HG03135 (cell line): ENCODE data around the gene UBAC2.

Source experiments
- ATAC-seq: cut with Tn5 transposase; IDR thresholded peaks from one replicate; pipeline ENCODE4 v1.9.1; 2021; ENCODE audit warnings: mild to moderate bottlenecking, moderate library complexity; ENCODE audit not compliant: unreplicated experiment

UBAC2 gene

DNA sequence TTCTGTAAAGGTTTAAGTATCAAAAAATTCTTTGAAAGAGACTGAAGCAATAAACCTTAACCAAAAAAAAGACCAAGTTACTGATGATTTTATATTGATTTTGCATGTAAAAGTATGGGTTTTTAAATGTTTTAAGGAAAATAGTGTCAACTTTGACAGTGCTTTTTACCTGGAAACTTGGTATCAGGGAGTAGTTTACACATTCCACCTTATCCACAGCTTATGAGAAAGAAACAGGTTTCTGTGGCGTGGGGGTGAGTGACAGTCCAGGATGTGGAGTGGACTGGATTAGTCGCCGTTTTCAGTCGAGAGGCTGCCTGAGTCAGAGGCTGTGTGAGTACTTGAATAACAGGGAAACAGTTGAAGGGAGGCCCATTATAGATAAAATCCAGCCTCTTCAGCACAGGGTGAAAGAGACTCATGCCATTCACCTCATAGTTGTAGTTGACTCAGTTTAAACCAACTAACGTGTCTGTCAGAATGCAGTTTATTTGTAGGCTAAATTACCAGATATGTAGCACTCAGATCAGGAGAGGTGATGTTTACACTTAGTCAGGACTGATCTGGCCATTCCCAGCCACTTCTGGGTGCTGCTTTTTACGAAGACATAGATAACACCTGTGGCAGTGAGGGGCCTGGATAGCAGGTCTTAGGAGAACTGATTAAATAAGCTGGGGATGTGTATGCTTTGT, 107.1 kb downstream of the UBAC2 start:
- ATAC-seq, result no peak

DNA sequence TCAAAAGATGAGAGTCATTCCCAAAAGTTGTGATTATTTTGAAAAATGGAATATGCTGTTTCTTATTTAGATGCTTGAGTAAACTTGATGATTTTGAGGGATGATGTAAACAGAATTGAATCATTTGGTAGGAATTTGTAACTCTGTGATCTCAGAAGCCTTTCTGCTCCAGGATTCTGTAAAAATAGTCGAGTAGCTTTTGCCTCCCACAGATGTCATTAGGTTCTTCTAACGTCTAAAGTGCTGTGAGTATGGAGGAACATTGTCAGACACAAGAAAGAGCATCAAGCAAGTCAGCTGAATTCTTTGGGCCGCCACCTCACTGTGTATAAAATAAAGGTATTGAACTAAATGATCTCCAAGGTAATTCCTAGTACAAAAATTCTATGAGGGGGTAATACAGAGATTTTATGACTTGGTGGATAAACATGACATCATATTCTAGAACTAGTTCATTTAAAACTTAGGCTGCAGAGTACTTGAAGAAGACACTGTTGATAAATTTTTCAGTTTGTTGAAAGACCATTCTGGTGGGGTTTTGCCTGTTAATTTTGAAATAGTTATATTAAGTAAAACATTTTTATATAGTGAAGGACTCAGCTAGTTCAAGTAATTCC, 107.9 kb downstream of the UBAC2 start:
- ATAC-seq, result no peak

DNA sequence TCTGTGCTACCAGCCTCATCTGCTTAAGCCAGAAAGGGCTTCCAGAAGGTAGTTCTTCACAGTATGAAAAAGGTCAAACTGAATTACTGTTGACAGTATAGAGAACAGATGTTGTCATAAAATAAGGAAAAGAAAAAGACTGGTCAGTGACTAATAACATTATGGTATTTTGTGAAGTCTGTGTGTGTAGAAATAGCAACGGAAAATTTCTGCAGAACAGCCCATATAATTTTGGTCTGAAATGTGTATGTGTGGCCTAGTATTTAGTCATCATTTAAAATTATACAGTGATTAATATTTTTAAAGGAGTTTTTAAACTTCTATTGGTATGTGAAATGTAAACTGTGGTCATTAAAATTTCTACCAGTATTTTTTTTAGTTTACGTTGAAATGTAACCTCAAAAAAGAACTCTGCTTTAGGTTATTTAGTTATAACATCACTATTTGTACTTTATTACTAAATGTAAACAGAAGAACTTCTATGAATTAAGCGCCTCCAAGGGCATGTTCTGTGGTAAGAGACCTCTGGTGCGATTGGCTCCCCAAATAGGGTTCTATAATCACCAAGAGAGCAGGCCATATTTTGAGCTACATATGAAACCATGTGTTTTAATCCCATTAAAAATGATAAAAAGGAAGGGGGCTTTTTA, 109.9 kb downstream of the UBAC2 start:
- ATAC-seq, result peak; percentile 28

DNA sequence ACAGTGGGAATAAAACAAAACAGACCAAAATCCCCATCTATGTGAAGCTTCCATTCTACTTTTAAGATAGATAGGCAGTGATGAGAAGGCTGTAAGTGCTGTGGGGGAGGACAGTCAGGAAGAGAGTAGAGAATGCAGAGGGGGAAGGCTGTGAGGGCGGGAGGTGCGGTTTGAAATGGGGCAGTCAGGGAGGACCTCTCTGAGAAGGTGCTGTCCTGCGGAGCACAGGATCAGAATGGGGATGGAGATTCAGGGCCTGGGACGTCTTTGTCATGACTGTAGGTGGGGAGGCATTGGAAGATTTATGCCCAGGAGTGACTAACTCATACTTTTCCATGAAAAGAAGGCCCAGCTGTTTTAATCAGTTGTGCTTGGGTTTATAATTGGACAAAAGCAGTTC, 110.5 kb downstream of the UBAC2 start:
- ATAC-seq, result no peak

DNA sequence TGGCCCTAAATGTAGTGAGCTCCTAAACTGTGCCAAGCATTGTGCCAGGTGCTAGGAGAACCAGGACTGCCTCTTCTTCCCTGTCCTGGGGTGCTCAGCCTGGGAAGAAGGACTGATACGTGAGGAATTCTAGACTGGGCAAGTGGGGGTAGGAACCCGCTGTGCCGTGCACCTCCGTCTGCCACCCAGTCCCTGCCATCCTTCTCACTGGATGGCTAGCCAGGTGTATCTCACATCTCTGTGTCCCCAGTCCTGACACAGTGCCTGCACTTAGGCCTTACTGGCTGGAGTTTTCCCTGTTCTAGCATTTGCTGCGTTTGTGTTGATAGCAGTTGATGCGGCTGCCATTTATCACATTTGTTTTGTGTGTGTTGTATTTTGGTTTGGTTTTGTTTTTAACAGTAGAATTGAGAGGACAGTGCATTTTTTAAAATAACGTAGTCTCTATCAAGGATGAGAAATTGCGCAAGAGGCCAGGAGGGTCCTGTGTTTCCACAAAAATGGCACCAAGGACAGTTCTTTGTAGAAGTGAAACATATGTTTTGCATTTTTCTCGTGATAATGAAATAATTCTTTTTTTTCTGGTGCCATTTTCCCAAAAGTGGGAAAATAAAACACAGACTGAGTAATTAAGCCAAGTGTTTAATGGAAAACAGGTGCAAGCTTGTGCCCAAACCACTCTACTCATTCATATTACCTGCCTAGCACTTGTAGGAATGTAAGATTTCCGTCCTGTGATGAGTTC, 111.3 kb downstream of the UBAC2 start:
- no peak for ATAC-seq

DNA sequence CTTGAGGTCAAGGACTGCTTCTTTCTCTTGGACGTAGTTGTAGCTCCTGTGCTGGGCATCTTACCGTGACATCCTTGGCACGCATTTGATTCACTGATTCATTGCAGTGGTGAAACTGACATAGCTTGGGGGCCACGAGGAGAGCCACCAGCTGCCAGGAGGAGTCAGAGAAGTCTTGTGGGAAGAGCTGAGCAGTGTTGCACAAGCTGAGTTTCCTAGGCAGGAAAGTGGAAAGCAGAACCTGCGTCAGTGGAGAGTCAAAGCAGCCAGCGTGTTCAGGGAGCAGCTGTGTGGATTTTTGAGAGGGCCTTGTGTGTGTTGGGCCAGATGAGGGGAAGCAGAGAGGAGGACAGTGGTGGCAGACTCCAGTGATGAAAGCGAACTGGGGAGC, 111.8 kb downstream of the UBAC2 start:
- no peak for ATAC-seq

DNA sequence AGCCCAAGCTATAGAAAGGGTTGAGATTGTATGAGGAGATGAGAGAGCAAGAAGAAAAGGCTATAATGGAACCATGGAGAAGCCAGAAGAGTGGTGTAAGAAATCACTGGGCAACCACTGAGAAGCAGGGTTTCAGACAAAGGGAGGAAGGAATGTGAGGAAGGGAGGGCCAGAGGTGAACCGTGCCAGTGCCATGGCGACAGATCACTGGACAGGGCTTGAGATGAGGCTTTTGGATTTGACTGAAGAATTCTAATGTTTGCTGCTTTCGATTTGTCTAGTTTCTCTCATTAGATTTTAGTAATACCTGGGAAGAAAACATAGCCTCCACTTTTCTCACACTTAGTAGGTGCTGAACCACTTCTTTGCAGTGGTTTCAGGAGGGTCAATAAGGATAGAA, 112.8 kb downstream of the UBAC2 start:
- no peak for ATAC-seq

DNA sequence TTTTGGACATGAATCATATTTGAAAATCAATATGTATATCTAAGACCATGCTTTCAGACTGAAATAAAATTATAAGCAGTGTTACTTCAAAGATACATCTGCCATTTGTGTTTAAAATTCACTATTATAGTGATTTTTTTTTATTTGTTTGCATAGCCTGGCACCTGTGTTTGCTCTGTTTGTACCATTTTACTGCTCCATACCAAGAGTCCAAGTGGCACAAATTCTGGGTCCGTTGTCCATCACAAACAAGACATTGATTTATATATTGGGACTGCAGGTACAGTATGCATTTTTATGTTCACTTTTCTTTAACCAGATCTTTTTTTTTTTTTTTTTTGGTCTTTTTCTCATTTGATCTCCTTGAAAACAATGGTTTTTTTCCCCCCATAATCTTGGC, 113.3 kb downstream of the UBAC2 start:
- ATAC-seq, result no peak

DNA sequence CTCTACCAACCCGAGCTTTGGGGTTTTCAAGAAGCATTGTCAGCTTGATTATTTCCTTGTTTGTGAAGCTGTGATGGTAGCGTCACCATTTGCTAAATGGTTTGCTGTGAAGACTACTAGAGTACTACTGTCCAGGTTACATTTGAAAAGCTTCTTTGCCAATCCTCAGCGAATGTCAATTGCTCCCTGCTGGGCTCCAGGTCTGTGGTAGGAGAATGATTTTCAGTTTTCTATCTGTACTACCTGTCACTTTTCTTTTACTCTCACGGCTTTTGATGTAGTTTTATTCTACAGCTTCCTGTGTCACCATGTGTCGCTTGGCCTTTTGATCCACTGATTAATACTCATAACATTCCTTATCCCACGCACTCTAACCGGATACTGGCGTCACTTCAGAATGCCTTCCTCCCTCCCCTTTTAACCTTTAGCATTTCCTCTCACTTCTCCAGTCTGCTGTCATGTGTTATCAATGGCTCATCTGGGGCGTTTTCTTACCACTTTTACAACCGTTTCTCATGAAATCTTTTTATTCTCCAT, 114.1 kb downstream of the UBAC2 start:
- no peak for ATAC-seq

DNA sequence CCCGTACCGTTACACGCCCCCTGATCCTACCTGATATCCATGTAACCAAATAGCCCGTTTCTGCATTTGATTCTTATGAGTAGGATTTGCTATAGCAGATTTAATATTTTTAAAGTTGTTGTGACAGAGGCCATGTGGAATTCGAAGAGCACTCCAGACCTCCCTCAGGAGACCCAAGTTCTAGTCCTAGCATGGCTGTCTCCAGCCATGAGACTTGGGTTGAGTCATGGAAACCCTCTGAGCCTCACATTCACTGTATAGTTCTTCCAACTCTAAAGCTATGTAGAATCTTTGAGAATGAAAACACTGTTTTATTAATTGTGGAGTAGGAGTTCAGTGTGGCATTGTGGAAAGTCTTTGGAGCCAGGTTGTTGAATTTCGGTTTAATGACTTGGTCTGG, 114.5 kb downstream of the UBAC2 start:
- no peak for ATAC-seq

DNA sequence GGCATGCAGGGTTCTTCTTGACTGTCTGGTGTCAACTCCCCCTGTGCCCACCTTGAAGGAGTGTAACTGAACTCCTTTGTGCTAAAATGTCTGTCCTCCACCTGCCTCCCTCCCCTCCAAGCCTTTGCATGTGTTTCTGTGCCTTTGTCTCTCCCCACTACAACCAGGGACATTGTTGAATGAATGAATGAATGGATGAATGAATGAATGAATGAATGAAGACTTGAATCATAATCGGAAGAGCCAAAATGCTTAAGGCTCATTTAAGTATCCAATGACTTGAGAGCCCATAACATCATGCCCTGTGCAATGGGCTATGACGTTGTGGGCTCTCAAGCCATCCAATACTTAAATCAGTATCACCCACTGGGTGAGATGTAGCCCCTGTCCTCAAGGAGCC, 115.6 kb downstream of the UBAC2 start:
- no peak for ATAC-seq

DNA sequence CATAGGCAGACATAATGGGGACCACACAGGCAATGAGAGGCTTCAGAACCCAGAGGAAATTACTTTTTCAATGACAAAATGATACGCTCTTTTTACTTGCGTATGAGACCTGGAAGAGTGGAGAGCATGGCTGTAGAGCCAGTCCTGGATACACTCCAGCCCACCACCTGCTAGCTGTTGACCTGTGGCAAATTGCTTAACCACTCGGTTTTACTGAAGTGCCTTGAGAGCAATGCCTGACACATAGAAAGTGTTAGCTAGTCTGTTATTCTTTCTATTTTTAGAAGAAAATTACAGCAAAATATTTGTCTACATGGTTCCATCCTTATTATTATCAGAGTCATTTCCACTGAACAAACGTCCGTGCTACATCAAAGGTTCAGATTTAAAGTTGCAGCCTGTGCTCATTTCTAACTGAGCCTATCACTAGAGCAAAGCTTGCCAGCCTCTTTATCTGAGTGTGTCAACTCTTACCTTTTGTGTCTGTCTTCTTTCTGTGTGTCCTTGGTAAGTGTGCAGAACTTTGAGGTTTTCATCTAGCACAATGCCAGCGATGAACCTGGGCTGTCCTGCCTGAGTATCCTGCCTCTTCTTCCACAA, 116.1 kb downstream of the UBAC2 start:
- no peak for ATAC-seq

DNA sequence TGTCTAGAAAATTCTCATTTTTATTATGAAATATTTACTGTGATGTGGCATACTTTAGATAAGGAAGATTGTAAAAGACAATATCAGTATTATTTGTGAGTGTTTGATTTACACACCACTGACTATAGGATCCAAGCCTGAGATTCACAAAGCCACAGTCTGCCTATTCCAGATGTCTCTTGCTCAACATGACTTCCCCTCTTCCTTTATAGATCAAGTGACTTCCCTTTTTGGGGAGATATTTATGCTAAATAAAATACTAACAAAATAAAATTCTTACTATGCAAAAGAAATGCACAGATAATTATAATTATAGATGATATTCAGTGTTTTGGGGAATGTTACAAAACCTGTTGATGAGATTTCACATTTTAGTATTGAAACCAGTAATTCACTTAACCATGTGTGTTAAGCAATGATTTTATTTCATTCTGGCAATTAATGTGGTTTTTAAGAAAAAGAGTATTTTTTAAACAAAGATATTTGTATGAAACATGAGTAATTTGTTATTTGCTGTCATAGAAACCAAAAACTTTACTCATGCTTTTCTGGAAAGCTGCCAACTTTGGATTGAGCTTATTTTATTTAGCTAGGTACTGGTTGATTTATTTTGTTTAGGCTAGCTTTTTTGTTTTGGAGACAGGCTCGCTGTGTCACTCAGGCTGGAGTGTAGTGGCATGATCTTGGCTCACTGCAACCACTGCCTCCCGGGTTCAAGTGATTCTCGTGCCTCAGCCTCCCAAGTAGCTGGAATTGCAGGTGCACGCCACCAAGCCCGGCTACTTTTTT, 120.2 kb downstream of the UBAC2 start:
- no peak for ATAC-seq

DNA sequence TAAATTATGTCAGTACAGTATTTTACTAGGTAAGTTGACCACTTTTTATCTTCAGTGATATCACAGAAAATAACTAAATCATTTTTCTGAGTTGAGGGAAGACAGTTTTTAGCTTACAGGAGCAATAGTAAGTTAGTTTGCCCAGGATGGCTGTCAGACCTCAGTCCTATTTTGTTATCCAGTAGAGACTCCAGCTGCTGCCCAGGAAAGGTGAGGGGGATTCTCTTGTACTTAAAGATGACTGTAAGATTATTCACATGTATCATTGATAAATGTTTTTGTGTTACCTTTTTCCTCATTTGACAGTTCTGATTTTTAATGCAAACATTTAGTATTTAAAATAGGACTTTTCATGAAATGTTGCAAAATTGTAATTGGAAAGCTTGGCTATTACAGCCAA, 121.1 kb downstream of the UBAC2 start:
- no peak for ATAC-seq

DNA sequence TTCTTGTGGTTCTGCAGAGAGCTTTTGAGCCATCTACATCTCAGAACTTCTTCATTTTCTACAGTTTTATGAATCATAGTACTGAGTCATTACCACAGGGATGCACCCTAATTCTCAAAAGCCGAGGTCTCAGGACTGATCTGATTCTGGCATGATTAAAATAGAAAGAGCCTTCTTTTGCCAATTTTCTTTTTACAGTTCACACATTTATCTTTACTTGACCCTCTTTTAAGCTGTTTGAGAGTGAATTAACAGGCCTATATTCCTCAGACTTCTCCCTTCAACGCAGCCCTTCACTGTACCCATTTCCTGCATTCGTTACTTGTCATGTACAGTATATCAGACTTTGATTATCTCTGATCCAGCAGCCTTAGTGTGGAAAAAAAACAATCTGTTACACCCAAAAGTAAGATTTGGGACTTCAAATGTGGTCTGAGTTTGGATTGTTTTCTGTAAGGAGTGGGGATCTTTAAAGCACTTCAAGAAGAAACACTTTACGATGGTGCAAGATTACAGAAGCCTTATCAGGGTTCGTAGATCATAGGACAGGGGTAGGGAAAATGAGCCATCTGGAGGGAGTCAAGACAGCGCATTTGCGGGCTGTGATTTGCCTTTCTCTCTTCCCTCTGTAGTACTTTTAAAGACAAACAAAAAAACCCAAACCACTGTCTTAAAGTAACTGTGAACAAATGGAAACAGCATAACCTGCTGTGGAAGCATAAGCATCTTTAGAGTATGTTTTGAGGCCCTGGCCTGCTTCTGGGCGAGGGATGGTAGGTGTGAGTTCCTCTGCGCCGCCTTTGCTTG, 121.8 kb downstream of the UBAC2 start:
- ATAC-seq, result peak; percentile 87

DNA sequence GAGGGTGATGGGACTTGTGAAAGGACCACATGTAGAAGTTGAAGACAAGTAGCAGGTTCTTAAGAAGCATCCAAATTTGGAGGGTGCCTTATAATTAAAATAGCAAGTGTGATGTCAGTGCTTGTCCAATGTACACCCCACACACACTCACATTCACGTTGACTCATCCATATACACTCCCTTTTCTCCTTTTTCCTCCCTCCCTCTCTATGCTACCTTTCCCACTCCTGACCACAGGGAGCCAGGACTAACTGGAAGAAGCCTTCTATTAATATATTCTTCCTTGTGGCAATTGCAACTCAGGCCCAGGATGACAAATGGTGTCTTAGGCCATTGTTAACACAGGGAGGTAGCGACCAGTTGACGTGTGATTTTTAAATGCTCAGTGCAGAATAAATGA, 122.8 kb downstream of the UBAC2 start:
- ATAC-seq, result no peak

DNA sequence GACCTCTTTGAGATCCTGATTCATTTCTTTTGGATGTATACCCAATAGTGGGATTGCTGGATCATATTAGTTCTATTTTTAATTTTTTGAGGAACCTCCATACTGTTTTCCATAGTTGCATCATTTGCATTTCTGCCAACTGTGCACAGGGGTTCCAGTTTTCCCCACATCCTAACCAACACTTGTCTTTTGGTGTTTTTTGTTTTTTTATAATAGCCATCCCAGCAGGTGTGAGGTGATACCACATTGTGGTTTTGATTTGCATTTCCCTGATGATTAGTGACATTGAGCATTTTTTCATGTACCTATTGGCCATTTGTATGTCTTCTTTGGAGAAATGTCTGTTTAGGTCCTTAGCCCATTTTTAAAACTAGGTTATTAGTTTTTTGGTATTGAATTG, 125.4 kb downstream of the UBAC2 start:
- no peak for ATAC-seq

DNA sequence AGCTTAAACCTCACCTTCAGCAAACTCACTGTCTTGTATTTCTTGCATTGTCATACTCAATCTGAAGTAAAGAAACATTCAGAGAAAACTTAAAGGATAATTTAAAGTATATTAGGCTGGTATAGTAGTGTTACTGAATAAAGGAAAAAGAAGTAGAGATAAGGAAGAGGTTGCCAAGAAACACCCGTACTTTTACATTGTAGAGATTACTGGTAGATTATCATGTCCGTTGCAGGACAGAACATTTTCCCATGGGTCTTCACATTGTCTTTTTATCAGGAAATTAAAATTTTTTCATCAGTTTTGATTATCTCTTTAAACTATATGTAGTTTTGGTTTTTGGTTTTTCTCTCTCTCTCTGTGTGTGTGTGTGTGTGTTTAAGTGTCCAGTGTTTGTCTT, 126.5 kb downstream of the UBAC2 start:
- no peak for ATAC-seq

DNA sequence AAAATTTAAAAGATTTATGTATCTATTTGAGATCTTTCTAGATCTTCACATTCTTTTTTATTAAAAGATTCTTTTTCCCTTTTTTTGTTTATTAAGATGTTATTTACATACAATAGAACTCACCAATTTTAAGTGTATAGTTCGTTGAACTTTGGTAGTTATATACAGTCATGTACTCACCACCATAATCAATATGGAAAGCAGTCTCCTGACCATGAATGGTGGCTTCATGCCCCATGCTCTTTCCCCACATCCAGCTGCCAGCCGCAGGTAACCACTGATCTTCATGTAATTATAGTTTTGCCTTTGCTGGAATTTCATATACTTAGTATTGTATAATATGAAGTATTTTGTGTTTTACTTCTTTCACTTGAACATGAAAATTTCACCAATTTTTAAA, 127.1 kb downstream of the UBAC2 start:
- no peak for ATAC-seq

DNA sequence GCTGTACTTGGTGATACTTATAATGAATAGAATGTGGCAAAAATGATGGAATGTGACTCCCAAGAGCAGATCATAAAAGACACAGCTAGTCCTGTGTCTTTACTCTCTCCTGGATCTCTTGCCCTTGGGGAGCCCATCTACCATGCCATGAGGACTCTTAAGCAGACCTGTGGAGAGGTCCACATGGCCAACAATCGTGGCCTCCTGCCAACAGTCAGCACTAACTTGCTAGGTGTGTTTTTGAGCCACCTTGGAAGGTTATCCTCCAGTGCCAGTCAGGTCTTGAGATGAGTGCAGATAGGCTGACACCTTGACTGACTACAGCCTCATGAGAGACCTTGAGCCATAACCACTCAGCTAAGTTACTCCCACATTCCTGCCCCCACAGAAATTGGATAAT, 128.8 kb downstream of the UBAC2 start:
- no peak for ATAC-seq
